AG10803 (cell line): ENCODE measurements around the gene APBA2.
A peak's percentile ranks its signal among the peaks of the same experiment; 100 is the strongest.

Experiments
- DNase-seq: peaks from one replicate; pipeline ENCODE4 v3.0.0; 2010; ENCODE audit warnings: low read depth
- H3K4me3 ChIP-seq: 2 replicates; pipeline ENCODE4 v1.5.1; 2011; ENCODE audit warnings: mild to moderate bottlenecking, low read length, control low read depth
- TF ChIP-seq, protein P1 (sequence below): conservative IDR thresholded peaks from 2 replicates; pipeline ENCODE4 v1.5.1; 2011; ENCODE audit warnings: mild to moderate bottlenecking, low read length, control low read depth, inconsistent platforms

Gene APBA2

GRCh38 chr15:28982886-28983285 is 97.1 kb downstream of the APBA2 start:
- TF ChIP-seq, protein P1, sequence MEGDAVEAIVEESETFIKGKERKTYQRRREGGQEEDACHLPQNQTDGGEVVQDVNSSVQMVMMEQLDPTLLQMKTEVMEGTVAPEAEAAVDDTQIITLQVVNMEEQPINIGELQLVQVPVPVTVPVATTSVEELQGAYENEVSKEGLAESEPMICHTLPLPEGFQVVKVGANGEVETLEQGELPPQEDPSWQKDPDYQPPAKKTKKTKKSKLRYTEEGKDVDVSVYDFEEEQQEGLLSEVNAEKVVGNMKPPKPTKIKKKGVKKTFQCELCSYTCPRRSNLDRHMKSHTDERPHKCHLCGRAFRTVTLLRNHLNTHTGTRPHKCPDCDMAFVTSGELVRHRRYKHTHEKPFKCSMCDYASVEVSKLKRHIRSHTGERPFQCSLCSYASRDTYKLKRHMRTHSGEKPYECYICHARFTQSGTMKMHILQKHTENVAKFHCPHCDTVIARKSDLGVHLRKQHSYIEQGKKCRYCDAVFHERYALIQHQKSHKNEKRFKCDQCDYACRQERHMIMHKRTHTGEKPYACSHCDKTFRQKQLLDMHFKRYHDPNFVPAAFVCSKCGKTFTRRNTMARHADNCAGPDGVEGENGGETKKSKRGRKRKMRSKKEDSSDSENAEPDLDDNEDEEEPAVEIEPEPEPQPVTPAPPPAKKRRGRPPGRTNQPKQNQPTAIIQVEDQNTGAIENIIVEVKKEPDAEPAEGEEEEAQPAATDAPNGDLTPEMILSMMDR, result no peak
- DNase-seq, result no peak
- no peak overlapping the region for H3K4me3 ChIP-seq

- TF ChIP-seq, protein P1, result no peak
Measured at GRCh38 chr15:28983432-28984311, 97.9 kb downstream of the APBA2 start.

GRCh38 chr15:28984421-28985315 is 98.9 kb downstream of the APBA2 start:
- H3K4me3 ChIP-seq, result no peak overlapping the region
- peak; percentile 14 for DNase-seq
- TF ChIP-seq, protein P1, result no peak

More at GRCh38 chr15:28983432-28984311, 97.9 kb downstream of the APBA2 start:
- no peak overlapping the region for H3K4me3 ChIP-seq
- DNase-seq, result no peak

DNA sequence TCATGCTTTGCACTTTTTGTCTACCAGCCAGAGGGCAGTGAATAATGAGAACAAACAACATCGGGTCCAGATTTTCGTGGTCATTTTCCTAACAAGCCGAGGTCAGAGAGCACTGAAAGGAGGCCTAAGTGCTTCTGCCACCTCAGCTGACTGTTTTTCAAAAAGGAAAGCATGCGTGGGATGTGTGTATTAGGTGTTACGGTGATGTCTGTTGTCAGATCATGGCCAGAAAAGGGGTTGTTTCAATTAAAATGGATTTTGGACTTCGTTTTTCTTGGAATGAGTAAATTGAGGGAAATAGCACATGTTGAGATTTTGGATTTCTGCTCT is 99.5 kb downstream of the APBA2 start:
- DNase-seq, result no peak
- TF ChIP-seq, protein P1, result no peak
- no peak overlapping the region for H3K4me3 ChIP-seq

DNA sequence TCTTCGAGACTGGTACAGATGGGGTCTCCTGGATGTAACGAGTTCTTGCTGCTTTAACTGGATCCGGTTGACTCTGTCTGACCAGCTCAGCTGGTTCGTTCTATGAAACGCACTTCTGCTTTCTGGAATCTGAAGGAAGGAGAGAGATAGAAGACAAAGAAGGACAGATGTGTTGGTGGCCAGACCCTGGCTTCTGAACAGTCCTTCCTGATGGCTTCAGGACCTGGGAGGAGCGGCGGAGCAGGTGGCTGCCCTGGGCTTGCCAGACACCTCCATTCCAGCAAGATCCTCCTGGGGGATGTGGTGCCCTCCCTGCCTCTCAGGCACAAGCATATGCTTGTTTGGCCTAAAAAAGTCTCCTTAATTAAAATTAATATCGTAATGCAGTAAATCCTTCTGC is 99.9 kb downstream of the APBA2 start:
- no peak for DNase-seq
- TF ChIP-seq, protein P1, result no peak
- H3K4me3 ChIP-seq, result no peak overlapping the region

GRCh38 chr15:28986108-28986507 is 100.3 kb downstream of the APBA2 start:
- DNase-seq, result no peak
- H3K4me3 ChIP-seq, result no peak overlapping the region
- TF ChIP-seq, protein P1, result no peak
